Activated gamma-delta T cell treated with anti-CD3 and anti-CD28 coated beads, Interleukin-2, amount 50 U/mL, for 16 hours (primary cell): ENCODE data around the gene PRKAG2.
"Not testable (repeated sequence)": the region's sequence is repeated elsewhere in the genome, so short reads cannot be mapped to it uniquely, and the experiment has no call there.

Experiments
- DNase-seq: peaks from one replicate; pipeline ENCODE4 v3.0.0-alpha.2; 2020; ENCODE audit warnings: low read depth

The PRKAG2 gene

GRCh38 chr7:151884312-151885201 lies 7.6 kb upstream of the PRKAG2 start:
- no peak for DNase-seq

DNA sequence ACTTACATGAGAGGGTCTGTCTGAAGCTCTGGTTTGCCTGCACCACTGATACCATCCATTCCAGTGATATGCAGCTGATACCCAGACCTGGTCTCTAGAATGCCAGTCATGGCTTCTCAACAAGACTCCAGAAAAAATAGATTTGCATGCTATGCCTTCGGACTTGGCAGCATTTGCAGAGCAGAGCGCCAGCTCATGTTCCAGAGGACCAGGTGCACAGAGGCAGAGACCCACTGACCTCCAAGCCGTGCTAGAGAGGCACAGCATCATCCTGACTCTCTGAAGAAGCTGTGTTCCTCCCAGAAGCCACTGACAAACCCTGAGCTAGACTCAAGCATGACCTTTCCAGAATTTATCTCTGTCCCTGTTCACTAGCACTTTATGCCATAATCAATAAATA lies 6.9 kb upstream of the PRKAG2 start:
- no peak for DNase-seq

DNA sequence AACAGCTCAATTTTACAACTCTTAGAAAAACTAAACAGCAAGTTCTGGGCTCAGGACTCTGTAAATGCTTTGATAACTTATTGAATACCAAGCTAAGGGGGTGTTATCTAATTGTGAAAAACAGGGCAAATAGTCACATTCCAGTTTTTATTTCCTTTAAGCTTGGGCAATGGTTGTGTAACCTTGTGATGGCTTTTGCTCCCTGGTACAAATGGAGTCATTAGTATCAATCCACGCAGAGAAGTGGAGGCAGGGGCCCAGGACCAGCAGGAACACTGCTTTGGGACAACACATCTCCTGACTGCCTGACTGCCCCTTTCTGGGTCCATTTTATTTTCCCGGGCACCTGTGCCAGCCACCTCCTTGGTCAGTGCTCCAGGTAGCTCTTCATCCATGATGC lies 5.8 kb upstream of the PRKAG2 start:
- DNase-seq: no peak

GRCh38 chr7:151880688-151881087 lies 3.8 kb upstream of the PRKAG2 start:
- no peak for DNase-seq

GRCh38 chr7:151877911-151878835 lies 1.3 kb upstream of the PRKAG2 start:
- no peak for DNase-seq

GRCh38 chr7:151875942-151876898 lies 695 bp downstream of the PRKAG2 start:
- peak; percentile 56 for DNase-seq

- not testable (repeated sequence) for DNase-seq
Observed at GRCh38 chr7:151874479-151874878, 2.4 kb downstream of the PRKAG2 start.

- no peak for DNase-seq
Observed at GRCh38 chr7:151873402-151873965, 3.4 kb downstream of the PRKAG2 start.

DNA sequence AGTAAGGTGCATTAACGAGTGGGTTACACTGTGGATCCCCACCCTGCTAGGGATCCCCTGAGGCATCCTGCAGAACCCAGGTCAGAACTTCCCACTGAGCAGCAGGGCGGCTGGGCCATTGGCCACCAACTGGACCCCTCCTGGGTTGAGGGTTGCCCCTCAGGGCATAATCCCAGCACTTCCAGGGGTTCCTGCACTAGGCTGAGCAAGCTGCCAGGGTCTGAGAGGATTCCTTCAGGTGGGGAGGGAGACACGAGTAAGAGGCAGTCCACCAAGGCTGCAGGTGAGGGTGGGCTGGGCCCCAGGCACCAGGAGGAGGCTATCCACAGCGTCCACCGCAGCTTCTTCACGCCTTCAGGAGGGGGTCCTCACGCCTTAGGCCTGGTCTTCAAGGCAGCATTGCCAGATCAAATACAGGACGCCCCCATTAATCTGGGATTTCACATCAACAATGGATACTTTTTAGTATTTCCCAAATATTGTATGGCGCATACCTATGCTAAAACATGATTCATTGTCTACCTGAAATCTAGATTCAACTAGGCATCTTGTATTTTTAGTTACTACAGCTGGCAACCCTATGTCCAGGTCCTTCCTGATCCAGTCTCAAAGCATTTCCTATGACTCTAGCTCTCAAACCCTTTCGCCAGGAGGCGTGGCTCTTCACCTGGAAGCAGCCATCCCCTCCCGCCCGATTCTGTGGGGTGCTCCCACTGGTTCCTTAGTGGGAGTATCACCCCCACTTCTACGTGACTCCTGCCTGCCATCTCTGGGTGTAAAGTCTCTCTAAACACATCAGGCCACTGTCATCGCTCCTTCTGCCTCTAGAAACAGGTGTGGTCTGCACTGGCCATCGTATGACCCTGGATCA lies 4.1 kb downstream of the PRKAG2 start:
- DNase-seq: no peak

GRCh38 chr7:151871904-151872303 lies 5.0 kb downstream of the PRKAG2 start:
- no peak for DNase-seq

DNA sequence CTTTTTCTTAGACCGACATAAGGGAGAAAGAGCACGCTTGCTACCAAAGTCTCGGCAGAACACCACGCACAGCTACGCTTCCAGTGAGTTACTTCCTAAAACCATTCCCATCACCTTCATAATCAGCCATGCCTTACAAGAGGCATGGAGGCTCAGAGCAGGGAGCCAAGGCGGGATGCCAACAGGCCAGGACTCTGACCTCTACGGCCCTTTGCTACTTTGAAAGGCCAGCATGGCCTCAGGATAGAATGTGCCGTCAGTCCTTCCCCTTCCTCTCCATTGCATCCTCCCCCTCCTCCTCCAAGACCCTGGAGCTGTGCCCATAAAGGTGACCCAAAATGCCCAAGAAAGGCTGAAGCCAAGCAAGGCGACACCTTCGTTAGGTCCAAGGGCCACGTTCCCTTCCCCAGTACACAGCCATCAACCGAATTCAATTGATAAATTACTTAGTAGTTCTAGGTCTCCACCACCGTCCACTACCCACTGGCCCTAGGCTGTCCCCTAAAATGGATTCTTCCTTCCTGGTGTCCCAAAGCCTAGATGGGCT lies 5.7 kb downstream of the PRKAG2 start:
- DNase-seq: no peak

DNA sequence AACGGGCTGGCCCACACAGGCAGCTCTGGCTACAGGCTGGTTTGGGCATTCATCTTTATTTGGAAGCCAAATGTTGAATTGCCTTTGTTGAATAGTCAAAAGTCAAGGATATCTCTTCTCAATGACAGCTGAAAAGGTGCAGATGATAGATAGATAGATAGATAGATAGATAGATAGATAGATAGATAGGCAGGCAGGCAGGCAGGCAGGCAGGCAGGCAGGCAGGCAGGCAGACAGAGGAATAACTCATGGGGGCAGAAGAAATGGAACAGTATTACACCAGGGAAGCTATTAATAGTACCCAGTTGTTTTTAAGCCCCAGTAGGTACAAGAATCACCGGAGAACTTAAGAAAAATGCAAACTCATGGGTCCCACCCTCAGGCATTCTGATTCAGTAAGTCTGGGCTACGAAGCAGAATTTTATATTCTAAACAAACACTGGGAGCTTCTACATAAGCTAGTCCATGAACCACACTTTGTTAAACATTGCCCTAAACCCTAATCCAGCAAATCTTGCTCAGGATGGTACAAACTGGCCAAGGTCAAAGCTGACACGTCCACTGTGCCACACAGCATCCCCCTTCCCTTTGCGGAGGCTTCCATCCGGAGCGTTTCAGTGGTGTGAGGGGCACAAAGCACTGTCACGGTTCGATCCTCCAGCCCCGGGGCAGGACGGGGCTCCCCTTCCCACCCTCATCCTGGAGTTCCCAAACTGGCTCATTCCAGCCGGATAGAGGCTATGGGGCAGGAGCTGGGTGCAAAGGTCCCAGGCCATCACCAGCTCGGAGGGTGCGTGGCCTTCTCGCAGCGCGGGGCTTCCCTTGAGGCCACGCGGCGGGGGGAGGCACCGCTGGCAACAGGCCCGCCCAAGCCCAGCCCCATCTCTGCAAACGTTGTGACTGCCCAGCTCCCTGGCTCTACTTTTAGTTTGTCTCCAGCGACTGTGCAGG lies 6.7 kb downstream of the PRKAG2 start:
- no peak for DNase-seq

DNA sequence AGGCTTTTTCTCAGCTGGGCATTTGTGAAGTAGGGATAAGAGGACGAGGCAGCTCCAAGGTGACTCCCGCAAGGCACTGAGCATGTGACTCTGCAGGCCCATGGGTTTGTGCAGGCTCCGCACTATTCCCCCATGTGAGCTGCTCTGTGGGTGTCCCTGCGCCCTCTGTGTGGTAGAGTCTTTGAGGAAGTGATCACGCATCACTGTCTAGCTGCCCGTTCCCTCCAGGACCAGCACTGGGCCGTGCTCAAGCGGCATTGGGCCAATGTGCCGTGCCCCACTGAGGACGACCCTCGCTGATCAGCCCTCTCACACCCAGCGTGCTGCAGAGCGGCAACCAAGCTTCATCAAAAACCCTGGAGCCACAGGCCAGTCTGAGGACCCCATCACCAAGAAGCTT lies 7.5 kb downstream of the PRKAG2 start:
- no peak for DNase-seq

GRCh38 chr7:151869109-151869428 lies 7.8 kb downstream of the PRKAG2 start:
- DNase-seq: no peak

DNA sequence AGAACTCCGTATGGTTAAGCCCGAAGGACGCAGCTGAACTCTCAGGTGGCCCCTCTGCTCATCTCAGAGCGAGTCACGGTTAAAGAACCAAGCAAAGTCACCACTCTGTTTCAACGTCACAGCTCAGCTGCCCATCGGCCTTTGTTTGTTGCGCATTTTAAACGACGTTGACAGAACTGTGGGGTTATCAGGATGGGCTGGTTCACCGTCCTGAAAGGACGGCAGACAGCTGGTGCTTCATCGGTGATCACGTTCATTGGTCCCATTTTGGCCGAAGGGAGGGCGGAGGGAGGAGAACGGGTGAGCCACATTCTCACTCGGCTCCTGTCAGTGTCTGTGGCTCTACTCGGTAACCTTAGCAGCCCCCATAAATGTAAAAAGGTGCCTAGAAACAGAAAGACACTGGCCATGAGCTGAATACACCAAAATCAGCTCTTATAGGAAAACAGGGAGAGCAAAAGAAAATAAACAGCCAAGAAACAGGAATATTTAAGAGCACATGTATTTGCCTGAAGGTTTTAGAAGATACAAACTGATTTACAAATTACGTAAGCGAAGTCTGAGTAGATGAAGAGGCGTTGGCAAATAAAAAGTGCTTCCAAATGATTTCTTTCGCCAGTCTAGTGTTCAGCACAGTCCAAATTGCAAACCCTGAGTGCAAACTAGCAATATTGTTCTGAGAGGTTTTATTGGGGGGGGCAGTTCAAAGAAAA lies 8.4 kb downstream of the PRKAG2 start:
- no peak for DNase-seq

DNA sequence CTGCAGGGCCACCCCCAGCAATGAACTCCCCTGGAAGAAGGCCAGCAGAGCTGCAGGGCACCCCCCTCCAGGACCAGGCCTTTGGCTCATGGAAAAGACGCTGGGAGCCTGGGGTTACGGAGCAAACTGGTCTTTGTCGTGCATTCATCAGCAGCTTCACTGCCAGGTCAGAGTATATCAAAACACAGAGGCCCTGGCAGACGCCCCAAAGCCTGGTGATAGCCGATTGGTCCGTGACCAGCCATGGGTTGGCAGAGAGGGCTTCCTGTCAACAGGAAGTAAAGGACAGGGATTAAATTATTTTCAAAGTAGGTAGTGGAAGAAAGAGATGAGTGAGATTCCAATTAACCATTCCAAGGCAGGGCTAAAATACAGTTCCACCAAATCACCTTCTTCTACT lies 9.0 kb downstream of the PRKAG2 start:
- DNase-seq: no peak

GRCh38 chr7:151866761-151867655 lies 9.9 kb downstream of the PRKAG2 start:
- DNase-seq: no peak
